ENCODE measurements around the gene ELP2. TPM values are rescaled to one million over a fixed set of nuclear protein-coding genes. Genes with fewer than 3 reads are reported as not detected.

The ELP2 gene
- total and polyA plus RNA-seq, 5 donors from 2014 or later: 71.0 to 161 (median 92.1) TPM

DNA sequence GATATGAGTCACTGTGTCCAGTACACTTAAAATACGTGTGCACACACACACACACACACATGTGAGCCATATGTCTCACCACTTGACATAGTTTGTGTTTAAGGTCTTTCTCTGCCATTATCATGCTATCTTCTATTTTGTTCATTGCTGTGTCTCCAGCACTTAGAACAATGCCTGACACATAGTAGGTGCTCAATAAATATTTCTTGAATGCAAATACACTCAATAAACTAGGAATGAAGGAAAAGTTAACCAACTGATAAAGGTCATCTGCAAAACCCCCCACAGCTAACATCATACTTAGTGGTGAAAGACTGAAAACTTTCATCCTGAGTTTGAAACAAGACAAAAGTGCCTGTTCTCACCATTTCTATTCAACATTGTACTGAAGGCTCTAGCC, 62.0 kb downstream of the ELP2 start:
- H3K4me1 ChIP-seq (ENCODE audit: control insufficient read depth, insufficient read depth, low read length, poor library complexity, severe bottlenecking): peaks cover 12% of the 10 kb centered on the region
- no peaks in the 10 kb centered on the region for H3K9me3 Mint-ChIP-seq
- H3K27ac Mint-ChIP-seq: no peak overlapping the region
- H3K27ac ChIP-seq (ENCODE audit: insufficient read depth, low read length, poor library complexity, severe bottlenecking): no peak overlapping the region
- DNase-seq (no peak), ATAC-seq (ENCODE audit: low read depth in 2 of 2) (no peak)
- H3K36me3 ChIP-seq (ENCODE audit: control insufficient read depth, insufficient read depth, low read length): no peaks in the 10 kb centered on the region
- H3K4me3 ChIP-seq (ENCODE audit: low read depth, low read length): no peak overlapping the region
- no peak overlapping the region for H3K4me3 Mint-ChIP-seq
- H3K9me3 ChIP-seq (ENCODE audit: control insufficient read depth in 2 of 2, low read length in 2 of 2): no peaks in the 10 kb centered on the region
- peaks cover 11% of the 10 kb centered on the region for H3K27me3 ChIP-seq (ENCODE audit: control insufficient read depth, insufficient read depth, low read length)
- no peaks in the 10 kb centered on the region for H3K36me3 Mint-ChIP-seq
- H3K27me3 Mint-ChIP-seq: peaks cover 32% of the 10 kb centered on the region
- peaks cover 0 to 14% (median 2%) of the 10 kb centered on the region in 4 donors for H3K4me1 Mint-ChIP-seq

GRCh38 chr18:36194600-36195315, 65.1 kb downstream of the ELP2 start:
- no peaks in the 10 kb centered on the region for H3K9me3 ChIP-seq (ENCODE audit: control insufficient read depth in 2 of 2, low read length in 2 of 2)
- no peak for DNase-seq
- Mint-ChIP-seq H3K4me3 (no peak overlapping the region), H3K27ac (no peak overlapping the region), H3K27me3 (peaks cover 18% of the 10 kb centered on the region), H3K9me3 (no peaks in the 10 kb centered on the region), H3K36me3 (no peaks in the 10 kb centered on the region), H3K4me1 (no peaks in the 10 kb centered on the region)
- no peaks in the 10 kb centered on the region for H3K4me1 ChIP-seq (ENCODE audit: control insufficient read depth, insufficient read depth, low read length, poor library complexity, severe bottlenecking)
- no peak overlapping the region for H3K27ac ChIP-seq (ENCODE audit: insufficient read depth, low read length, poor library complexity, severe bottlenecking)
- H3K27me3 ChIP-seq (ENCODE audit: control insufficient read depth, insufficient read depth, low read length): peaks cover 4% of the 10 kb centered on the region
- no peaks in the 10 kb centered on the region for H3K36me3 ChIP-seq (ENCODE audit: control insufficient read depth, insufficient read depth, low read length)
- no peak overlapping the region for H3K4me3 ChIP-seq (ENCODE audit: low read depth, low read length)
- ATAC-seq (ENCODE audit: low read depth in 2 of 2): no peak

- Histone ChIP-seq H3K27me3 (ENCODE audit: control insufficient read depth, insufficient read depth, low read length) (peaks cover 3% of the 10 kb centered on the region), H3K4me1 (ENCODE audit: control insufficient read depth, insufficient read depth, low read length, poor library complexity, severe bottlenecking) (no peaks in the 10 kb centered on the region), H3K4me3 (ENCODE audit: low read depth, low read length) (no peak overlapping the region), H3K36me3 (ENCODE audit: control insufficient read depth, insufficient read depth, low read length) (no peaks in the 10 kb centered on the region), H3K27ac (ENCODE audit: insufficient read depth, low read length, poor library complexity, severe bottlenecking) (no peak overlapping the region), H3K9me3 (ENCODE audit: control insufficient read depth in 2 of 2, low read length in 2 of 2) (no peaks in the 10 kb centered on the region)
- H3K9me3 Mint-ChIP-seq: no peaks in the 10 kb centered on the region
- H3K36me3 Mint-ChIP-seq: no peaks in the 10 kb centered on the region
- no peak for DNase-seq
- no peak for ATAC-seq (ENCODE audit: low read depth in 2 of 2)
- no peak overlapping the region for H3K27ac Mint-ChIP-seq
- H3K4me3 Mint-ChIP-seq: no peak overlapping the region
- H3K27me3 Mint-ChIP-seq: peaks cover 16% of the 10 kb centered on the region
- no peaks in the 10 kb centered on the region for H3K4me1 Mint-ChIP-seq
Observed at GRCh38 chr18:36195427-36196122, 65.9 kb downstream of the ELP2 start.

- H3K27me3 ChIP-seq (ENCODE audit: control insufficient read depth, insufficient read depth, low read length): peaks cover 3% of the 10 kb centered on the region
- H3K9me3 ChIP-seq (ENCODE audit: control insufficient read depth in 2 of 2, low read length in 2 of 2): no peaks in the 10 kb centered on the region
- Mint-ChIP-seq H3K4me3 (no peak overlapping the region), H3K27ac (no peak overlapping the region), H3K4me1 (no peaks in the 10 kb centered on the region), H3K36me3 (no peaks in the 10 kb centered on the region), H3K27me3 (peaks cover 21% of the 10 kb centered on the region), H3K9me3 (no peaks in the 10 kb centered on the region)
- H3K36me3 ChIP-seq (ENCODE audit: control insufficient read depth, insufficient read depth, low read length): no peaks in the 10 kb centered on the region
- no peak for ATAC-seq (ENCODE audit: low read depth in 2 of 2)
- H3K4me1 ChIP-seq (ENCODE audit: control insufficient read depth, insufficient read depth, low read length, poor library complexity, severe bottlenecking): no peaks in the 10 kb centered on the region
- no peak overlapping the region for H3K27ac ChIP-seq (ENCODE audit: insufficient read depth, low read length, poor library complexity, severe bottlenecking)
- DNase-seq: no peak
- no peak overlapping the region for H3K4me3 ChIP-seq (ENCODE audit: low read depth, low read length)
Observed at GRCh38 chr18:36196238-36196995, 66.7 kb downstream of the ELP2 start.

- Histone ChIP-seq H3K36me3 (ENCODE audit: control insufficient read depth, insufficient read depth, low read length) (no peaks in the 10 kb centered on the region), H3K4me3 (ENCODE audit: low read depth, low read length) (no peak overlapping the region), H3K4me1 (ENCODE audit: control insufficient read depth, insufficient read depth, low read length, poor library complexity, severe bottlenecking) (no peaks in the 10 kb centered on the region), H3K27ac (ENCODE audit: insufficient read depth, low read length, poor library complexity, severe bottlenecking) (no peak overlapping the region), H3K9me3 (ENCODE audit: control insufficient read depth in 2 of 2, low read length in 2 of 2) (no peaks in the 10 kb centered on the region), H3K27me3 (ENCODE audit: control insufficient read depth, insufficient read depth, low read length) (peaks cover 3% of the 10 kb centered on the region)
- ATAC-seq (ENCODE audit: low read depth in 2 of 2) (no peak), DNase-seq (no peak)
- Mint-ChIP-seq H3K4me1 (no peaks in the 10 kb centered on the region), H3K36me3 (no peaks in the 10 kb centered on the region), H3K4me3 (no peak overlapping the region), H3K27me3 (peaks cover 17% of the 10 kb centered on the region), H3K27ac (no peak overlapping the region), H3K9me3 (no peaks in the 10 kb centered on the region)
Observed at GRCh38 chr18:36197511-36198166, 67.9 kb downstream of the ELP2 start.

DNA sequence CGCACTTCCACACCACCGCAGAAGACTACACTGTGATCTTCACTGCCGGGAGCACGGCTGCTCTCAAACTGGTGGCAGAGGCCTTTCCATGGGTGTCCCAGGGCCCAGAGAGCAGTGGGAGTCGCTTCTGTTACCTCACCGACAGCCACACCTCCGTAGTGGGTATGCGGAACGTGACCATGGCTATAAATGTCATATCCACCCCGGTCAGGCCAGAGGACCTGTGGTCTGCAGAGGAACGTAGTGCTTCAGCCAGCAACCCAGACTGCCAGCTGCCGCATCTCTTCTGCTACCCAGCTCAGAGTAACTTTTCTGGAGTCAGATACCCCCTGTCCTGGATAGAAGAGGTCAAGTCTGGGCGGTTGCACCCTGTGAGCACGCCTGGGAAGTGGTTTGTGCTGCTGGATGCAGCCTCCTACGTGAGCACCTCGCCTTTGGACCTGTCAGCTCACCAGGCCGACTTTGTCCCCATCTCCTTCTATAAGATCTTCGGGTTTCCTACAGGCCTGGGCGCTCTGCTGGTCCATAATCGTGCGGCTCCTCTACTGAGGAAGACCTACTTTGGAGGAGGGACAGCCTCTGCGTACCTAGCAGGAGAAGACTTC, 70.1 kb downstream of the ELP2 start:
- Mint-ChIP-seq H3K36me3 (no peaks in the 10 kb centered on the region), H3K4me1 (no peaks in the 10 kb centered on the region), H3K27me3 (peaks cover 17% of the 10 kb centered on the region), H3K9me3 (no peaks in the 10 kb centered on the region), H3K4me3 (no peak overlapping the region), H3K27ac (no peak overlapping the region)
- Histone ChIP-seq H3K4me1 (ENCODE audit: control insufficient read depth, insufficient read depth, low read length, poor library complexity, severe bottlenecking) (no peaks in the 10 kb centered on the region), H3K27ac (ENCODE audit: insufficient read depth, low read length, poor library complexity, severe bottlenecking) (no peak overlapping the region), H3K36me3 (ENCODE audit: control insufficient read depth, insufficient read depth, low read length) (no peaks in the 10 kb centered on the region), H3K27me3 (ENCODE audit: control insufficient read depth, insufficient read depth, low read length) (peaks cover 3% of the 10 kb centered on the region), H3K4me3 (ENCODE audit: low read depth, low read length) (no peak overlapping the region), H3K9me3 (ENCODE audit: control insufficient read depth in 2 of 2, low read length in 2 of 2) (no peaks in the 10 kb centered on the region)
- ATAC-seq (ENCODE audit: low read depth in 2 of 2): no peak
- no peak for DNase-seq

DNA sequence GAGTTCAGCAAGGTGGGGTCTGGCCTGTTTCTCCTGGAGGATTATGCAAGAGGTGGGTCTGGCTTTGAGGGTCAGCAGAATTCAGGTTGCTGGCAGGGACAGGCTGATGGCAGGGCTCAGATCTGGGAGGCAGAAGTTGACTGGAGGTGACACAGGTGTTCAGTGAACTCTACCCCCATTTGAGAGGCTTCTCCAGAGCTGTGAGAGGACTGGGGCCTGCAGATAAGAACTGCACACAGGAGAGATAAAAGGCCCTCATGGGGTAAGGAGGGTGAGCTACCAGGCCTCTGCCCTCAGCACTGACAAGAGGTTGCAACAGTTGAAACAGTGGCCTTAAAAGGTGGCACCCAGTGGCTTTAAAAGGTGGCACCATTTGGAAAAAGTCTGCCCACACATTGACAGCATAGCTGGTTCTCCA, 70.7 kb downstream of the ELP2 start:
- Histone ChIP-seq H3K9me3 (ENCODE audit: control insufficient read depth in 2 of 2, low read length in 2 of 2) (no peaks in the 10 kb centered on the region), H3K36me3 (ENCODE audit: control insufficient read depth, insufficient read depth, low read length) (no peaks in the 10 kb centered on the region), H3K27ac (ENCODE audit: insufficient read depth, low read length, poor library complexity, severe bottlenecking) (no peak overlapping the region), H3K27me3 (ENCODE audit: control insufficient read depth, insufficient read depth, low read length) (peaks cover 3% of the 10 kb centered on the region), H3K4me3 (ENCODE audit: low read depth, low read length) (no peak overlapping the region), H3K4me1 (ENCODE audit: control insufficient read depth, insufficient read depth, low read length, poor library complexity, severe bottlenecking) (no peaks in the 10 kb centered on the region)
- Mint-ChIP-seq H3K27me3 (peaks cover 17% of the 10 kb centered on the region), H3K4me3 (no peak overlapping the region), H3K4me1 (no peaks in the 10 kb centered on the region), H3K9me3 (no peaks in the 10 kb centered on the region), H3K27ac (no peak overlapping the region), H3K36me3 (no peaks in the 10 kb centered on the region)
- DNase-seq (no peak), ATAC-seq (ENCODE audit: low read depth in 2 of 2) (no peak)
